HepG2 (cell line): ENCODE results near the gene ZNF683. TPM values are rescaled to one million over a fixed set of nuclear protein-coding genes. Genes with fewer than 3 reads are reported as not detected.

ENCODE experiments used
- AHR ChIP-seq: IDR thresholded peaks from 2 replicates; pipeline ENCODE4 v1.6.1; 2018; ENCODE audit warnings: missing genetic modification reagents, missing compliant biosample characterization
- ASH2L ChIP-seq: fragments of 300-600, 200-600 bp; sonication (generic); IDR thresholded peaks from 2 replicates; pipeline ENCODE4 v1.7.0; 2017; ENCODE audit warnings: low read depth, mild to moderate bottlenecking, moderate library complexity, mixed read lengths, low read length; ENCODE audit not compliant: insufficient read length
- CCAR2 ChIP-seq: fragments of 200-400 bp; formaldehyde crosslinking; optimal IDR thresholded peaks from 2 replicates; pipeline ENCODE3; 2018; ENCODE audit warnings: low read depth, mild to moderate bottlenecking, low read length, moderate library complexity
- GABPA ChIP-seq, 2 experiments: IDR thresholded peaks; 2 replicates each; pipeline ENCODE4 v1.6.1; 2011 to 2016; ENCODE audit warnings: low read depth in 2 of 2, low read length in 1 of 2, missing biosample characterization in 1 of 2, missing genetic modification characterization in 1 of 2
- HNF4A ChIP-seq: sonication (generic); formaldehyde crosslinking; IDR thresholded peaks from 2 replicates; pipeline ENCODE4 v1.4.0; 2020; ENCODE audit warnings: missing genetic modification reagents
- LRRFIP1 ChIP-seq: sonication (generic); formaldehyde crosslinking; conservative IDR thresholded peaks from 2 replicates; pipeline ENCODE4 v1.4.0; 2020; ENCODE audit warnings: missing genetic modification reagents
- MBD4 ChIP-seq: IDR thresholded peaks from 2 replicates; pipeline ENCODE4 v1.6.1; 2012; ENCODE audit warnings: low read length, inconsistent platforms, borderline replicate concordance
- NFE2L2 ChIP-seq: fragments of 150-350 bp; IDR thresholded peaks from 2 replicates; pipeline ENCODE4 v1.6.1; 2014; ENCODE audit warnings: low read length
- NKX3-1 ChIP-seq: sonication (generic); formaldehyde crosslinking; IDR thresholded peaks from 2 replicates; pipeline ENCODE4 v1.5.0; 2020; ENCODE audit warnings: missing genetic modification reagents
- NR2F1 ChIP-seq, 2 experiments: fragments of 450-650 bp in 1 of 2; formaldehyde crosslinking in 1 of 2; IDR thresholded peaks; 2 replicates each; pipeline versions ENCODE4 v1.5.0 to v1.6.1; 2016 to 2020; ENCODE audit warnings: mild to moderate bottlenecking in 1 of 2, missing compliant biosample characterization in 1 of 2, missing genetic modification reagents in 1 of 2, moderate library complexity in 1 of 2
- ONECUT2 ChIP-seq: sonication (generic); formaldehyde crosslinking; IDR thresholded peaks from 2 replicates; pipeline ENCODE4 v1.4.0; 2020; ENCODE audit warnings: missing genetic modification reagents
- PRDM15 ChIP-seq: sonication (generic); formaldehyde crosslinking; IDR thresholded peaks from 2 replicates; pipeline ENCODE4 v1.4.0; 2020; ENCODE audit warnings: missing genetic modification reagents
- REST ChIP-seq, 2 experiments: IDR thresholded peaks; 2 replicates each; pipeline ENCODE4 v1.6.1; 2011 to 2012; ENCODE audit warnings: low read length in 2 of 2, borderline replicate concordance in 1 of 2, low read depth in 1 of 2, mild to moderate bottlenecking in 1 of 2, moderate library complexity in 1 of 2
- TBL1XR1 ChIP-seq: fragments of 150-350 bp; IDR thresholded peaks from 2 replicates; pipeline ENCODE4 v1.6.1; 2014; ENCODE audit warnings: borderline replicate concordance, low read length; ENCODE audit not compliant: partially characterized antibody
- TOPORS ChIP-seq: sonication (generic); formaldehyde crosslinking; IDR thresholded peaks from 2 replicates; pipeline ENCODE4 v1.8.0; 2023; ENCODE audit warnings: mild to moderate bottlenecking, missing genetic modification reagents
- XRCC5 ChIP-seq: fragments of 200-400 bp; formaldehyde crosslinking; optimal IDR thresholded peaks from 2 replicates; pipeline ENCODE3; 2017; ENCODE audit warnings: mild to moderate bottlenecking, low read length
- ZFP62 ChIP-seq: sonication (generic); formaldehyde crosslinking; IDR thresholded peaks from 2 replicates; pipeline ENCODE4 v1.4.0; 2020; ENCODE audit warnings: missing genetic modification reagents
- ZNF124 ChIP-seq: sonication (generic); formaldehyde crosslinking; IDR thresholded peaks from 2 replicates; pipeline ENCODE4 v1.4.0; 2020; ENCODE audit warnings: missing genetic modification reagents
- ZNF530 ChIP-seq: sonication (generic); formaldehyde crosslinking; IDR thresholded peaks from 2 replicates; pipeline ENCODE4 v1.5.0; 2020; ENCODE audit warnings: low read depth, mild to moderate bottlenecking, missing genetic modification reagents
- ZNF629 ChIP-seq: sonication (generic); formaldehyde crosslinking; conservative IDR thresholded peaks from 2 replicates; pipeline ENCODE4 v1.5.0; 2020; ENCODE audit warnings: missing genetic modification reagents
- ZNF724P ChIP-seq: sonication (generic); formaldehyde crosslinking; IDR thresholded peaks from 2 replicates; pipeline ENCODE4 v1.8.0; 2022; ENCODE audit warnings: missing genetic modification reagents, borderline replicate concordance
- ZNF883 ChIP-seq: sonication (generic); formaldehyde crosslinking; IDR thresholded peaks from 2 replicates; pipeline ENCODE4 v1.5.1; 2020; ENCODE audit warnings: mild to moderate bottlenecking, missing genetic modification reagents; ENCODE audit errors: not compliant biosample characterization
- polyA plus RNA-seq, 8 experiments: library from polyadenylated mRNA; depleted of rRNA in 3 of 8; stranded (reverse) in 7 of 8; unstranded in 1 of 8; fragments of >200 nt; fragmentation: Illumina TruSeq in 4 of 8; extraction: Trizol in 4 of 8; gene quantifications; 2 replicates each; pipeline versions ENCODE4 v1.2.1 to v1.2.3, GENCODE V29; 2011 to 2016; ENCODE audit warnings: low read depth in 4 of 8, missing spikeins in 1 of 8, mixed read lengths in 1 of 8; ENCODE audit not compliant: insufficient read depth in 1 of 8
- total RNA-seq, 5 experiments: library from RNA; depleted of rRNA; stranded (reverse); fragments of >200 nt; fragmentation: Illumina TruSeq; extraction: Trizol; gene quantifications; 2 replicates each; pipeline ENCODE4 v1.2.3, GENCODE V29; 2016; ENCODE audit warnings: low read depth in 1 of 5

The ZNF683 gene
- total and polyA plus RNA-seq, 2 of the 13 experiments (the other 11 are each of a cell fraction or from before 2014, with no cell fraction given): not detected

- TF ChIP-seq LRRFIP1 (CRISPR knock-in tag) (peak; percentile 100), ZNF629 (CRISPR knock-in tag) (peak; percentile 84), MBD4 (no peak), ASH2L (no peak), NFE2L2 (no peak), ZNF530 (CRISPR knock-in tag) (peak; percentile 99), AHR (peak; percentile 100), TBL1XR1 (no peak), PRDM15 (CRISPR knock-in tag) (peak; percentile 94), REST (IDR thresholded peaks at IDR 0.05; ENCODE audit: borderline replicate concordance in 1 of 2, low read depth in 1 of 2, low read length in 2 of 2) (peak in 1 of 2 experiments; percentile 100), ZNF124 (CRISPR knock-in tag) (peak; percentile 100), CCAR2 (no peak), HNF4A (CRISPR knock-in tag) (no peak), NR2F1 (CRISPR knock-in tag; IDR thresholded peaks at IDR 0.05) (peak; percentile 31 to 90; a peak in 3 of 4 replicates), ZFP62 (CRISPR knock-in tag) (no peak), ZNF883 (CRISPR knock-in tag) (peak; percentile 100), TOPORS (peak; percentile 100), NKX3-1 (CRISPR knock-in tag) (peak; percentile 100), XRCC5 (peak; percentile 85), ZNF724P (CRISPR knock-in tag) (peak; percentile 100), GABPA (IDR thresholded peaks at IDR 0.05; ENCODE audit: low read depth, low read length) (no peak), GABPA (CRISPR knock-in tag; IDR thresholded peaks at IDR 0.05; ENCODE audit: low read depth) (peak; percentile 80), ONECUT2 (CRISPR knock-in tag) (peak; percentile 96)
These were observed 36.1 kb upstream of the ZNF683 start (continued) for GRCh38 chr1:26408604-26409003.
